GM12801 (cell line): ENCODE measurements around the gene OR6B1.

Source experiments
- TF ChIP-seq, protein P1 (sequence below): IDR thresholded peaks from one replicate; pipeline ENCODE4 v1.5.1; 2011; ENCODE audit warnings: control low read depth; ENCODE audit not compliant: insufficient read length; ENCODE audit errors: extremely low read depth

The OR6B1 gene

GRCh38 chr7:144028547-144028946, 28.4 kb downstream of the OR6B1 start:
- TF ChIP-seq, protein P1, sequence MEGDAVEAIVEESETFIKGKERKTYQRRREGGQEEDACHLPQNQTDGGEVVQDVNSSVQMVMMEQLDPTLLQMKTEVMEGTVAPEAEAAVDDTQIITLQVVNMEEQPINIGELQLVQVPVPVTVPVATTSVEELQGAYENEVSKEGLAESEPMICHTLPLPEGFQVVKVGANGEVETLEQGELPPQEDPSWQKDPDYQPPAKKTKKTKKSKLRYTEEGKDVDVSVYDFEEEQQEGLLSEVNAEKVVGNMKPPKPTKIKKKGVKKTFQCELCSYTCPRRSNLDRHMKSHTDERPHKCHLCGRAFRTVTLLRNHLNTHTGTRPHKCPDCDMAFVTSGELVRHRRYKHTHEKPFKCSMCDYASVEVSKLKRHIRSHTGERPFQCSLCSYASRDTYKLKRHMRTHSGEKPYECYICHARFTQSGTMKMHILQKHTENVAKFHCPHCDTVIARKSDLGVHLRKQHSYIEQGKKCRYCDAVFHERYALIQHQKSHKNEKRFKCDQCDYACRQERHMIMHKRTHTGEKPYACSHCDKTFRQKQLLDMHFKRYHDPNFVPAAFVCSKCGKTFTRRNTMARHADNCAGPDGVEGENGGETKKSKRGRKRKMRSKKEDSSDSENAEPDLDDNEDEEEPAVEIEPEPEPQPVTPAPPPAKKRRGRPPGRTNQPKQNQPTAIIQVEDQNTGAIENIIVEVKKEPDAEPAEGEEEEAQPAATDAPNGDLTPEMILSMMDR, result no peak

GRCh38 chr7:144032516-144032915, 32.4 kb downstream of the OR6B1 start:
- TF ChIP-seq, protein P1, result no peak

DNA sequence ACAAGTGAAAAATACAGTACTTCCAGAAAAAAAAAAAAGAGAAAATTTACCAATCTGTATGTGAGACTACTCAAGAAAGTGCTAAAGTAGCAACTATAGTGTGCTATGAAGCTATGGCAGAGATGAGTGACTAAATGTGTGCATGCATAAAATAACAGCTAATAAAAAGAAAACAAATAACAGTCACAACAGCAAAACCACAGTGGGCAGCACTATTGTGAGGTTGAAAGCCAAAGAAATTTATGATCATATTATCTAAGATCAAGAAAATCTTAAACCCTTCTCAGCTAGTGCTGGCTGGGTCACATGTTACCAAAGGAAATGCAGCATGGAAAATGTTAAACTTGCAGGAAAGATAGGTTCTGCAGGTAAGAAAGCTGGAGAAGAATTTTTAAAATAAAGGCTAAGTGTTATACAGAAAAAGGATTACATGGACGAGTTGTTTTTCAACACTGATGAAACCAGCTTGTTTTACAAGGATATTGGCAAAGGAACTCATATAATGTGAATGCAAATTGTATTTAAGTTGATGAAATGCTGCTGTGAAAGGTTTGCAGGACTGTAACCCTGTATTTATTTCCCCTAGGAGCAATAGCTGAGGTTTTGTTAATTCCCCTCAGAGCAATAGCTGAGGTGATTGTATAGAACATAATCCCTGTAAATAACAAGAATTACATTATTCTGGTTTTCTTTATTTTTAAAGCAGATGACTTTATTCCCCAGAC, 33.0 kb downstream of the OR6B1 start:
- TF ChIP-seq, protein P1, result no peak

GRCh38 chr7:144035385-144035784, 35.3 kb downstream of the OR6B1 start:
- TF ChIP-seq, protein P1, result no peak

GRCh38 chr7:144036302-144036885, 36.3 kb downstream of the OR6B1 start:
- TF ChIP-seq, protein P1, result no peak

DNA sequence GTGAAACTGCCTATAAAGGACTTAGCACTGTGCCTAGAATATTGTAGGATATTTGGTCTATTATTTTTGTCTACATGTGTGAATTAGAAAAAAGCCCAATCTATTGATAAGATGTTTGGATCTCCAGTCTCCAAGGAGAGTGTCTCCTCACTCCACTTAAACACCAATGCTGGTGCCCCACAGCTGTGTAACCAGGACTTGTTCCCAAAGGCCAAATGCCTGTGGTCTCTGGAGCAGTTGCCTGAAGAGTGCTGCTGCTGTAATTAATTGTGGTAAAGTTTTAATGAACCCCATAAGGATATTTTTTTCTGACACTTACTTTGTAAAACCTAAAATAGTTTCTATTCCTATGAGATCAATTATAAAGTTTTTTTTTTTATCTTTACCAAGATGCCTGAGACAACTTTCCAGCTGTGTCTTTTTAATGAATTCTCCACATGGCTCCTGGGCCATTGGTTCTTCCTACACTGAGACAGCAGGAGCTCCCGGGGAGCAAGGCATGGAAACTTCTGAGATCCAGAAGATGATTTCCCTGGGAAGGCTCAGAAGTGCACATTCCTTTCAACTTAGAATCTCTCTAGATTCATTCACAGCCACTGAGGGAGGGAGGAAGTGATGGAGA, 37.4 kb downstream of the OR6B1 start:
- TF ChIP-seq, protein P1, result no peak

DNA sequence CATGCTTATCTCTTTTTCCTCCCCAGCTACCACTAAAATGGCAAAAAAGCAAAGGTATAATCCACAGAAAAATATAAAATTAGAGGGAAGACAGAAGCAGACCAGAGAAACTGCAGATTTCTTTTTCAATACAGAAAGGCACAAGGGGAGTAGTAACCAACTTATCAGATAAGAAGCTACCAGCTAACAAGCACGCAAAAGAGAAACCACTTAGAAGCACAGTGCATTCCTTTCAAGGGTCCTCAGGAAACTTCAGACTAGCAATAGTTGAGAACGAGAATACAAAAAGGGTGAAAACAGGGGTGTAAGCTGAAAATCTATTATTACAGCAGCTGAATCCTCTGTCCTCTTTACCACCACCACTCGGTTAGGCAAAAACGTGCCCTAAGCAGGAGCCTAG, 38.8 kb downstream of the OR6B1 start:
- TF ChIP-seq, protein P1, result no peak
